ENCODE measurements around the gene MCRIP1.

MCRIP1 gene

DNA sequence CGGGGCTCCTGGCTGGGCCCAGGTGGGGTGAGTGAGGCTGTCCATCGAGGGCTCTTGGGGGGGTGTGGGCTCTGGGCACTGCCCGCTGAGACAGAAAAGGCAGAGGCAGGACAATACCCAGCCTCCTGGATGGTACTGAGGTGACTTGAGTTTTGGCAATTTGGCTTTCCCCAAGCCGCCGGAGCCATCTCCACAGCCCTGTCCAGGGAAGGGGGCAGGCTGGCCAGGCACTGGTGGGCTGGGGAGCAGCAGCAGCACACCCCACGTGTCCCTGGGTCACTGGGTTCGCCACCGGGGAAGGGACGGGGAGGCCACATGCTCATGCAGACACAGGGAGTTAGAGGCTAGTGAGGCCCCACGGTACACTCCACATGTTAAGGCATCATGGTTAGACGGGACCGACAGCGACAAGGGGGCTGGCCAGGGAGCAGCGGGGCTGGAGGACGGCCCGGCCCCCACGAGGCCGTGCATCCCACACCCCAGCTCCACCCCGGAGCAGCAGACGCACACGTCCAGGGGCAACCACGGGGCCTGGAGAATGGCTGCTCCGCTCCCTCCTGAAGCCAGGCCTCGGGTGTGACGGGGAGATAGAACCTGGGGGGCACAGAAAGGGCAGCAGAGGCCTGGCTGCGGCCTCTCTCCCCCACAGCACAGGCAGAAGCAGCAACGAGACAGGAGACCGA is 35.0 kb upstream of the MCRIP1 start:
- peaks cover 42% of the 10 kb centered on the region for H3K36me3 ChIP-seq (ENCODE audit: insufficient read depth, low read length)
- no peak overlapping the region for H3K4me3 ChIP-seq (ENCODE audit: low read length)
- WGBS = 80% methylated on average over 28 of the region's 28 CpGs
- no peaks in the 10 kb centered on the region for H3K27me3 ChIP-seq (ENCODE audit: insufficient read depth, low read length)
- H3K27ac ChIP-seq (ENCODE audit: low read depth, low read length) = peak overlapping the region; percentile 73
- H3K4me1 ChIP-seq (ENCODE audit: insufficient read depth, low read length) = peaks cover 25% of the 10 kb centered on the region
- no peaks in the 10 kb centered on the region for H3K9me3 ChIP-seq (ENCODE audit: insufficient read depth, low read depth, low read length)
- H3K9ac ChIP-seq (ENCODE audit: low read depth, low read length) = peak overlapping the region; percentile 33; the same call in 1 of the 2 replicates

DNA sequence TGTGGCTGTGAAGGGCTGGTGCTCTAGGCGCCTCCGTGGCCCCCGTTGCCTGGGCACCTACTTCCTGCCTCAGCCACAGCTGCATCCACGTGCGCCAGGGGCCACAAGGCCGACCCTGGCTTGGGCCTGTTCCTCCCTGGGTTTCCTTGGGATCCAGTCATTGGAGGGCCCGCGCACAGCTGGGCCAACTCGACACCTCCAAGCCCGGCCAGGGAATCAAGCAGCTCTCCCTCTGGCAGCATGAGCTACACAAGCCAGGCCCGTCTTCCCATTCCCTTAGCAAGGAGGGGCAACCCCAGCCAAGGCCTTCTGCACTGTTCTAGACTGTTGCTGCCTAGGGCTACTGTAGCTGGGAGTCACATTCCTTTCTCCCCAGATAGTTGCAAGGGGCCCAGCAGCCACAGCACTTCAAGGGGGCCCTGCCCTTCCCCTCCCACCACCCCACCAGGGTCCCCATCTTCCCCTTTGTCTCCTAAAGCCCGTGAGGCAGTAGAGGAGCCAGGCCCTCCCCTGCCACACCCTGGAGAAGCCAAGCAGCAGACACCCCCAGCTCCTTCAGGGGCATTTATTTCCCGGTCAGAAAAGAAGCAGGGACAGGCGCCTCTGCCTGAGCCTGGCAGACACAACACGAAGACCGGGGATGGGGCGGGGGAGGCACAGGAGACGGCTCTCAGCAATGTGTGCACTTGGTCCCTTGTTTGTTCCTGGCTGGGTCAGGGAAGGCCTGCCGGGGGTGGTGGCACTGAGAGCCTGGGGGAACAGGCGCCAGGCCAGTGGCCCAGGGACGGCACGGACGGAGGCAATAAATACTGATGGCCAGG is 34.3 kb upstream of the MCRIP1 start:
- Histone ChIP-seq H3K4me1 (ENCODE audit: insufficient read depth, low read length) (peaks cover 25% of the 10 kb centered on the region), H3K27me3 (ENCODE audit: insufficient read depth, low read length) (no peaks in the 10 kb centered on the region), H3K4me3 (ENCODE audit: low read length) (no peak overlapping the region), H3K36me3 (ENCODE audit: insufficient read depth, low read length) (peaks cover 48% of the 10 kb centered on the region), H3K9ac (ENCODE audit: low read depth, low read length) (peak overlapping the region; percentile 39), H3K27ac (ENCODE audit: low read depth, low read length) (peak overlapping the region; percentile 52), H3K9me3 (ENCODE audit: insufficient read depth, low read depth, low read length) (no peaks in the 10 kb centered on the region)
- WGBS = 73% methylated on average over 23 of the region's 23 CpGs

DNA sequence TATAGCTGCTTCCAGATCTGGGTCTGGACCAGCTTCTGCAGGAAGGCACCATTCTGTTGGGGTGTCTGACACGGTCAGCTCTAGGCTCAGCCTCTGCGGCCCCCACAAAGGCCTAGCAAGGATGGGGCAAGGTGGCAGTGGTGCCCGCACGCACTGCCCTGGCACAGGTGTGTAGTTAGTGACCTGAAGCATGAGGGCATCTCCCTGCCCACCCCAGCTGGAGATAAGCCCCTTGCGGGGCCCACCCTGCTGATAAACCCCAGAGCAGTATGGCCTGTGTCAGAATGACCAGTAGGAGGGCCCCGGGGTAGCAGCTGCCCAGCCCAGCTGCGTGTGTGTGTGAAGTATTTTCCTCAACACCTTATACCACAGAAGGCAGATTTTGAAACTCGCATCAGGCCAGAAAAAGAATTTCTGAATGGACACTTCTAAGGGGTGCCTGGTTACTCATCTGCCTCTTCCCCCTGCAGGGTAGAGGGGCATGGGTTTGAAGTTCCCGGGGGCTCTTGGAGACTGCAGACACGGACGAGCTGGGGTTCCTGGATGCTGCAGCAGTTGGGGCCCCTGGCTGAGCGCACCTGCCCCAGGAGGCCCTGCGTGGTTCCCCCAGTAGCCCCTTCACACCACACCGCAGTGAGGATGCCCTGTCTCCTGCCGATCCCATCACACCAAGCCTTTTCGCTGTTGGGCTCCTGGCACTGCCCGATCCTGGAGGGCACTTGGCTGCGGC is 33.5 kb upstream of the MCRIP1 start:
- Histone ChIP-seq H3K27me3 (ENCODE audit: insufficient read depth, low read length) (no peaks in the 10 kb centered on the region), H3K4me1 (ENCODE audit: insufficient read depth, low read length) (peaks cover 25% of the 10 kb centered on the region), H3K9me3 (ENCODE audit: insufficient read depth, low read depth, low read length) (no peaks in the 10 kb centered on the region), H3K4me3 (ENCODE audit: low read length) (no peak overlapping the region), H3K9ac (ENCODE audit: low read depth, low read length) (peak overlapping the region; percentile 39), H3K36me3 (ENCODE audit: insufficient read depth, low read length) (peaks cover 48% of the 10 kb centered on the region), H3K27ac (ENCODE audit: low read depth, low read length) (peak overlapping the region; percentile 52)
- 94% methylated on average over 16 of the region's 18 CpGs for WGBS

DNA sequence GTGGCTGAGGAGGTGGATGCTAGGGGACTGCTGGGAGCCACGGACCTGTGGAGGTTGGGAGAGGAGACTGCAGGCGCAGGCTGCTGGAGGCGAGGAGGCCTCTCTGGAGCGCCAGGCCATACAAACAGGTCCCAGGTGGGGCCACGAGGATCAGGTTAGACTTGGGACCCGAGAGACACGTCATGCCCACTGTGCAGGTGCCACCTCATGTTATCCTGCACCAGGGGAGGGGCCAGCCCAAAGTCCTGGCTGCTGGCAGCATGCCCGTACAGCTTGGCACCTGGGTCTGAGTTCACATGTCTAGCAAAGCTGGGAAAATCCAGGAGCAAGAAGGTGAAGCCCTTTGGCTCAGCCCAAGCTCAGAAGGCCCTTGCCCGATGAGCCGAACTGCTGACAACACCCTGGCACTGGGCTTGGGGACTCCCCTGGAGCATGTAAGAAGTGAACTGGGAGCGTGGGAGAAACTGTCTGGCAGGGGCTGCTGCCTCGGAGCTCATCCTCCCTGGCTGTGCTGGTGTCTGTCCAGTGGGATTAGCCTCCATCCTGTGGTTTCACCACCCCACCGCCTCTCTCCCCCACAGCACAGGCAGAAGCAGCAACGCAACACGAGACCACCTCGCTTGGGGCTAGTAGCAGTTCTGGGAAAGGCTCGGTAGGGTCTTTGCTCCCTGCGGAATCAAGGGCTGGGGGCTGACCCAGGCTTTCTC is 32.8 kb upstream of the MCRIP1 start:
- Histone ChIP-seq H3K27ac (ENCODE audit: low read depth, low read length) (no peak overlapping the region), H3K27me3 (ENCODE audit: insufficient read depth, low read length) (no peaks in the 10 kb centered on the region), H3K4me3 (ENCODE audit: low read length) (no peak overlapping the region), H3K4me1 (ENCODE audit: insufficient read depth, low read length) (peaks cover 25% of the 10 kb centered on the region), H3K9ac (ENCODE audit: low read depth, low read length) (no peak overlapping the region), H3K36me3 (ENCODE audit: insufficient read depth, low read length) (peaks cover 48% of the 10 kb centered on the region), H3K9me3 (ENCODE audit: insufficient read depth, low read depth, low read length) (no peaks in the 10 kb centered on the region)
- WGBS = 91% methylated on average over 18 of the region's 18 CpGs

DNA sequence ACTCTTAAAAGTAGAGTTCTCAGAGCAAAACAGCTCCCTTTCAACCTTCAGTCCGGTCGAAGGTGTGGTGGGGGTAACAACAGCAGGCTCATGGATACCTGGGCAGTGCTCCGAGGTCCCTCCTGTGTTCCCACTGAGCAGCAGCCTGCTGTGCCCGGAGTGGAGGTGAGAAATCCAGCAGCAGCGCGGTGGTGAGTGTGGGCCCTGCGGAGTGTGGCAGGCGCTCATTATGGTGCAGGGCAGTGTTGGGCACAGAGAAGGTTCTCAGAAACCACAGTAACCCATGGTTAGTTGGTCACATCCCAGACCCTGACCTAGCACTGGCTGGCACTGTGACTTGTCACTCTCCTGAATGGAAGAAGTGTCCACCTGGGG is 32.3 kb upstream of the MCRIP1 start:
- Histone ChIP-seq H3K36me3 (ENCODE audit: insufficient read depth, low read length) (peaks cover 48% of the 10 kb centered on the region), H3K4me3 (ENCODE audit: low read length) (no peak overlapping the region), H3K9me3 (ENCODE audit: insufficient read depth, low read depth, low read length) (no peaks in the 10 kb centered on the region), H3K27me3 (ENCODE audit: insufficient read depth, low read length) (no peaks in the 10 kb centered on the region), H3K9ac (ENCODE audit: low read depth, low read length) (no peak overlapping the region), H3K27ac (ENCODE audit: low read depth, low read length) (no peak overlapping the region), H3K4me1 (ENCODE audit: insufficient read depth, low read length) (peaks cover 25% of the 10 kb centered on the region)
- 95% methylated on average over 8 of the region's 8 CpGs for WGBS

DNA sequence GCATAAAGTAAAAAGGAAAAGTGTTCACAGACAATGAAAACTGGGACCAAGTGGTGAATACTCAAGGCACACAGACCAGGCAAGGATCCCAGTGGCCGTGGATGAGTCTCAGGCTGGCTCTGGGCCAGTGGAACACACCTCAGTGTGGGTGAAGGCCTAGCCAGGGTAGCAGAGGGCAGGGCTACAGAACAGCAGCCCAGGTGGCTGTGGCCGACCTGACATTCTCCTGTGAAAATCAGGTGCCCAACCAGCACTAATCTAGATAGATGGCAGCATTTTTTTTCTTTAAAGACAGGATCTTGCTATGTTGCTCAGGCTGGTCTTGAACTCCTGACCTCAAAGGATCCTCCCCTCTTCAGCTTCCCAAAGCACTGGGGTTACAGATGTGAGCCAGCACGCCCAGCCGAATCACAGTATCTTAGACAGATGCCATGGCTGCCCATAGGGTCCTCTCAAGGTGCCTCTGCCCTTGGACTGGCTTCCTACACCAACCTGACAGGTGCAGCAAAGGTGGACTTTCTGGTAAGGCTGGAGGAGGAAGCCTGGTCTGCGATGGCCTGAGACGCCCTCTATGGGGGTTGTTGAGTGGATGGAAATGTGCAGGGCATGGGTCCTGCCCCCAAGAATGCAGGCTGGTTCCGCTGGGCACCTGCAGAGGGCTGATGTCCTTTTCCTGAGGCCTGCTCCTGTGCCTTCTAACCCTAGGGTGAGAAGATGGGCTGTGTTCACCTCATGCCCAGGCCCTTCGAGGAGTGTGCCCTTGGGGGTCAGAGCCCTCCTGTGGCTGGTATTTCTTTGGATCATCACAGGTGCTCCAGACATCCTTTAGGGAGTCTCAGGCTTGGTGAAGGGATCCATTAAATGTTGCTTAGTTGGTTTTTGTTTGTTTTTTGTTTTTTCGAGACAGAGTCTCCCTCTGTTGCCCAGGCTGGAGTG is 31.0 kb upstream of the MCRIP1 start:
- no peaks in the 10 kb centered on the region for H3K27me3 ChIP-seq (ENCODE audit: insufficient read depth, low read length)
- no peaks in the 10 kb centered on the region for H3K9me3 ChIP-seq (ENCODE audit: insufficient read depth, low read depth, low read length)
- no peak overlapping the region for H3K27ac ChIP-seq (ENCODE audit: low read depth, low read length)
- no peak overlapping the region for H3K9ac ChIP-seq (ENCODE audit: low read depth, low read length)
- 94% methylated on average over 9 of the region's 9 CpGs for WGBS
- peaks cover 23% of the 10 kb centered on the region for H3K4me1 ChIP-seq (ENCODE audit: insufficient read depth, low read length)
- H3K36me3 ChIP-seq (ENCODE audit: insufficient read depth, low read length) = peaks cover 47% of the 10 kb centered on the region
- no peak overlapping the region for H3K4me3 ChIP-seq (ENCODE audit: low read length)

DNA sequence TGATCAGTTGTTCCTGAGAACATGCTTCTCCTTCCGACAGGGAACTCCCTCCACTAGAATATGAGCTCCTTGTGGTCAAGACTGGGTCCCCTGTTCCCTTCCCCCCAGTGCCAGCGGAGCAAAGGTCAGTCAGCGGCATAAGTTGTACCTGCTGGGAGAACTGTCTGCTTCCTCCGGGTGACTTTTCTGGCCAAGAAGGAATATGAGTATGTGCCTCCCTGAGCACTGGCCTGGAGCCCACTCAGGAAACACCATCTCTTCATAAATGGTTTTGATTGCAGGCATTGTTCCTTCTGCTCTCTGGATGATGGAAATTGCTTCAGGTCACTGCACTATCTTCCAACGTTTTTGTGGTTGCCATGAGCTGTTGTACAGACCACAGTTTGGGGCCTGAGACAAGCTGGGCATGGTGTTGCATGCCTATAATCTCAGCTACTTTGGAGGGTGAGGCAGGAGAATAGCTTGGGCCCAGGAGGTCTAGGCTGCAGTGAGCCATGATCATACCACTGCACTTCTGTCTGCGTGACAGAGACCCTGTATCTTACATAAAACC is 30.1 kb upstream of the MCRIP1 start:
- Histone ChIP-seq H3K27me3 (ENCODE audit: insufficient read depth, low read length) (no peaks in the 10 kb centered on the region), H3K4me1 (ENCODE audit: insufficient read depth, low read length) (peaks cover 18% of the 10 kb centered on the region; the same call in 1 of the 2 replicates), H3K9ac (ENCODE audit: low read depth, low read length) (no peak overlapping the region), H3K9me3 (ENCODE audit: insufficient read depth, low read depth, low read length) (no peaks in the 10 kb centered on the region), H3K4me3 (ENCODE audit: low read length) (no peak overlapping the region), H3K27ac (ENCODE audit: low read depth, low read length) (no peak overlapping the region), H3K36me3 (ENCODE audit: insufficient read depth, low read length) (peaks cover 49% of the 10 kb centered on the region)
- WGBS = 96% methylated on average over 6 of the region's 6 CpGs

DNA sequence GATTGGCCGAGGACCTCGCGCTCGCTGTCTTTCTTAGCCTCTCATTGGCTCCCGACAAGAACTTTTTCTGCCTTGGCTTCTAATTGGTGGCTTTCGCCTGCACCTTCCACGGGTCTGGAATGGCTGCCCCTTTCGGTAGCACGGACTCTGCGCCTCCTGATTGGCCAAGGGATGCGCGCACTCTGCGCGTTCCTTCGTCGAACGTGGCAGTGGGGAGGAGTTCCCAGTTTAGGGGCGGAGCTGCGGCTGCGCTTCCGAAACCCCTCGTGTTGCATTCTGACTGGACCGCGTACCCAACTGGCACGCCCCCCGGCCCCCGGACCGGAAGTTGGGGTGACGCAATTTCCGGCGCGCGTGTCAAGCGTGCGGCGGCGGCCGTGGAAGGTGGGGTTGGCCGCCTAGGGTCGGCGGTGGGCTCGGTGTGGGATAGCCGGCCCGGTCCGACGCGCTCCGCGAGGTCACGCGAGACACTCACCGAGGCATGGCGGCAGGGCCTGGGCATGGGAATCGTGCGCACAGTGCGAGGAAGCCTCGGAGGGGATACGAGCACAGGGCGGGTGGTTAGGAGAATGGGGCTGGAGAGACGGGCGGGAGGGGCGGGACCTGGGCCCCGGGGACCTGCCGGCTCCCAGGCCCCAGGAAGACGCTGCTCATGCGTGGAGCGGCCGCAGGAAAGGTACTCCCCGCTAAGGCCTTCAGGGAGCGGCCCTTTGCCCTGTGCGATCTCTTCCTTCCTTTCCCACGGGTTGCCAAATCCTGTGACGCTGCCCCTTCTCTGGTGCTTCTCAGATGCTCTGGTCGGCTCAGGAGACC is 27.9 kb upstream of the MCRIP1 start:
- H3K4me1 ChIP-seq (ENCODE audit: insufficient read depth, low read length) = 0 out of 2 replicates have a peak, but pooled peaks cover 5% of the 10 kb centered on the region
- H3K27me3 ChIP-seq (ENCODE audit: insufficient read depth, low read length) = no peaks in the 10 kb centered on the region

DNA sequence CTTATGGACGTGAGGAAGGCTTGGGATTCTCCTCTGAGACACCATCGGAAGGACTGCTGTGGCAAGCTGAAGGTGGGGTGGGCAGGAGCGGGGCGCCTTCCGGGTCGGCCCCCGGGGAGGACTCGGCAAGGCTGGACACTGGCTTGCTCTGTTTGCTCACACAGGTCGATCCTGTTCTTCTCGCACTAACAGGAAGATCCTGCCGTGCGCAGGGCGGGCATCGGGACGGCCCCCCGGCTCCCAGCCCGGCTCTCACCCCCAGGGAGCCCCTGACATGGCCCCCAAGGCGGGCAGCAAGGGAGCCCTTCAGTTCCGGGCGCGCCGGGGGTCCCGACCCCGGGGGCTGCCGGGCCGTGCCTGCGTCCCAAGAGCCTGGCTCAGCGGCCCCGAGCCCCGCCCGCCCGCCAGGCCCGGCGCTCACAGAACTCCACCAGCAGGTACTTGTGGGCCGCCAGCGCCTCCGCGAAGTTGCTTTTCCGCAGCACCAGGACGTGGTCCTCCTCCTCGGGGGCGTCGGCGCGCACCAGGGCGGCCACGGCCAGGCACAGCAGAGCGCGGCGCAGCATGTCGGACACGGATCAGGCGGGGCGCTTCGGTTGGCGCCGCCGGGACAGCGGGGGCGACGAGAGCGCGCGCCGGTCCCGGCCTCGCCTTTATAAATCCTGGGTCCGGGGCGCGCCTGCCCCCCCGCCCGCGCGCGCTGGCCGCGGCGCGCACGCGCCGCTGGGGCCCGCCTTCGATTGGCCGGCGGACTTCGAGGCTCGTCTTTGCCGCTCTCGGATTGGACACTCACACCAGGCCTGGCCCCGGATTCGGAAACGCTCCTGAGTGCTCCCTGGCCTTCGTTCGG is 27.0 kb upstream of the MCRIP1 start, which contains the start of gene P4HB:
Gene P4HB (minus strand): TSS at position 630 of the 850 bp plus-strand sequence. CDS start 64 bp downstream, at position 566.
- Histone ChIP-seq H3K4me3 (ENCODE audit: low read length) (peak within 1 kb of the TSS; percentile 89), H3K9me3 (ENCODE audit: insufficient read depth, low read depth, low read length) (no peaks in the 10 kb centered on the region), H3K9ac (ENCODE audit: low read depth, low read length) (peak within 1 kb of the TSS; percentile 91), H3K36me3 (ENCODE audit: insufficient read depth, low read length) (peaks cover 58% of the 10 kb centered on the region), H3K27ac (ENCODE audit: low read depth, low read length) (peak within 1 kb of the TSS; percentile 91), H3K4me1 (ENCODE audit: insufficient read depth, low read length) (0 out of 2 replicates have a peak, but pooled peaks cover 5% of the 10 kb centered on the region), H3K27me3 (ENCODE audit: insufficient read depth, low read length) (no peaks in the 10 kb centered on the region)
- under 1% methylated on average over 95 of the region's 95 CpGs for WGBS

More for the DNA sequence above, 27.9 kb upstream of the MCRIP1 start:
- peak overlapping the region; percentile 91 for H3K9ac ChIP-seq (ENCODE audit: low read depth, low read length)
- peak overlapping the region; percentile 89 for H3K4me3 ChIP-seq (ENCODE audit: low read length)
- WGBS = under 1% methylated on average over 74 of the region's 74 CpGs
- H3K36me3 ChIP-seq (ENCODE audit: insufficient read depth, low read length) = peaks cover 58% of the 10 kb centered on the region
- H3K9me3 ChIP-seq (ENCODE audit: insufficient read depth, low read depth, low read length) = no peaks in the 10 kb centered on the region
- H3K27ac ChIP-seq (ENCODE audit: low read depth, low read length) = peak overlapping the region; percentile 82

Data from HUES64 (cell line).